ENCODE results near the gene HS3ST2. TPM values are rescaled to one million over a fixed set of nuclear protein-coding genes. Genes with fewer than 3 reads are reported as not detected.

HS3ST2 gene
- total RNA-seq, 2 donors from 2014 or later: not detected

DNA sequence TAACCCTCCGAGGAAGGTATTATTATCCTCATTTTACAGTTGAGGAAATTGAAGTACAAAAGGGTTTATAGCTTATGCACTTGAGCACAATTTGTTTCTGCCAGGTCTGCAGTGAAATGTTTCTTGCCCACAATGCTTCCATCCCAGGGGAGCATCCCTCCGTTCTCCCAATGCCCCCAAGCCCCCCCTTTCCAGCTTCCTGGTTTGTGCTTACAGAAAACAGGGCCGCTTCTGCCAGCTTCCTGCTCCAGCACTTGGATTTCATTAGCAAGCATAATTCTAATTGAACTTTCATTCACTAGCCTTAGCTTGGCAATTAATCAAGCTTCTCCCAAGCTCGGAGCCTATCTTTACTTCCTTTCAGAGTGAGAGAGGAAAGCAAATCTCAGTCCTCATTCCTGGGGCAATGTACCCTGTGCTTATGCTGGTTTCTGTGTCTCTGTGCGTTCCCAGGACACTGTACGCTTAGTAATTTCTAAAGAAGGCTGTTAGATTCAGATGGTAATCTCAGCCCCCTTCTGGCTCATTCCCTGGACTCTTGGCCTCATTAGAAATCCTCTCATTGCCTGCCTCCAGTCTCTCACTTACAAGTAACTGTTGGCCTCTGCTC lies 141.6 kb downstream of the HS3ST2 start:
- no peaks in the 10 kb centered on the region for H3K36me3 Mint-ChIP-seq (ENCODE audit: insufficient read depth in 2 of 2)
- no peaks in the 10 kb centered on the region for H3K9me3 Mint-ChIP-seq
- H3K4me3 Mint-ChIP-seq: no peak overlapping the region

DNA sequence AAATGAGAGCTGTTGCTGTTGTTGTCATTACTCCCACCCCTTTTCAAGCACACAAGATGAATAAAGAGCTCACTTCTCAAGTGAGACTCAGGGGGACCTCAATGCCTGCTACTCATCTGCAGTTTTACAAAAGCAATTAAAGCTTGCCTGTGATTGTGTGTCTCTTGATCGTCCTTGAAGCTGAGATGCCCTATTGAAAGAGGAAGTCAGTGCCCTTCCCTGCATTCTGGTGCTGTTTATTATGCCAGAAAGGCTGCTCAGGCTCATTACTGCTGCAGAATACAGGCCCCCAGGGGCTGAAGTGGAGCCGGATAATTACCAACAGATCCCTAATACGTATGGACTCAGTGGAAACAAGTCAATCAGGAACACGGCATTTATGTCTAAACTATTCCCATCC lies 147.2 kb downstream of the HS3ST2 start:
- ATAC-seq (replicated peaks in 1 of 2): no peak
- DNase-seq: no peak
- no peak overlapping the region for H3K27ac Mint-ChIP-seq
- no peaks in the 10 kb centered on the region for H3K36me3 Mint-ChIP-seq (ENCODE audit: insufficient read depth in 2 of 2)
- H3K4me1 Mint-ChIP-seq (ENCODE audit: low read depth): no peaks in the 10 kb centered on the region
- peaks cover 2 to 4% of the 10 kb centered on the region in 2 donors for H3K9me3 Mint-ChIP-seq
- peaks cover 23% of the 10 kb centered on the region for H3K27me3 Mint-ChIP-seq (ENCODE audit: low read depth)
- no peak overlapping the region for H3K4me3 Mint-ChIP-seq

More for the DNA sequence above, 141.6 kb downstream of the HS3ST2 start:
- Mint-ChIP-seq H3K4me1 (ENCODE audit: low read depth) (no peaks in the 10 kb centered on the region), H3K27ac (no peak overlapping the region), H3K27me3 (ENCODE audit: low read depth) (no peaks in the 10 kb centered on the region)
- no peak for ATAC-seq (replicated peaks in 1 of 2)
- no peak for DNase-seq

DNA sequence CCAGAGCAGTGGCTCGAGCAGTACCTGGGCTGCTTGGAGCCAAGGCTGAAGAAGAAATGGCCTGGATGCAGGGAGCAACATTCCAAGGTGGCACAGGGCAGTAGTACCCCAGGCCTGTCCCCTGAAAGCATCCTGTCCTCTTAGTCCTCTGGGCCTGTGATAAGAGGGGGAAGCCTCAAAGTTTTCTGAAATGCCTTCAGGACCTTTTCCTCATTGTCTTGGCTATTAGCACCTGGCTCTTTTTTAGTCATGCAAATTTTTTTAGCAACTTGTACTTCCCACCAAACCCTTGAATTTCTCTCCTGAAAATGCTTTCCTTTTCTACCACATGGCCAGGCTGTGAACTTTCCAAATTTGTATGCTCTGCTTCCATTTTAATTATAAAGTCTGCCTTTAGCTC lies 148.9 kb downstream of the HS3ST2 start:
- no peaks in the 10 kb centered on the region for H3K36me3 Mint-ChIP-seq (ENCODE audit: insufficient read depth in 2 of 2)
- peaks cover 36% of the 10 kb centered on the region for H3K27me3 Mint-ChIP-seq (ENCODE audit: low read depth)
- H3K9me3 Mint-ChIP-seq: peaks cover 2 to 4% of the 10 kb centered on the region in 2 donors
- no peak overlapping the region for H3K4me3 Mint-ChIP-seq
- H3K27ac Mint-ChIP-seq: no peak overlapping the region
- DNase-seq (no peak), ATAC-seq (replicated peaks in 1 of 2) (no peak)
- H3K4me1 Mint-ChIP-seq (ENCODE audit: low read depth): no peaks in the 10 kb centered on the region
